Umbilical cord (tissue), 2 donors: ENCODE measurements around the gene CD81. TPM values are rescaled to one million over a fixed set of nuclear protein-coding genes. Genes with fewer than 3 reads are reported as not detected.
"Not testable (repeated sequence)": the region's sequence is repeated elsewhere in the genome, so short reads cannot be mapped to it uniquely, and the experiment has no call there.

Experiments used
- DNase-seq: peaks from one replicate; pipeline ENCODE4 v3.0.0-alpha.2; 2015; ENCODE audit warnings: low spot score
- total RNA-seq: library from RNA; depleted of rRNA; stranded (reverse); fragments of >200 nt; gene quantifications from one replicate; pipeline ENCODE4 v1.2.3, GENCODE V29; 2014; ENCODE audit warnings: low replicate concordance; ENCODE audit not compliant: insufficient read depth

Gene CD81, protein sequence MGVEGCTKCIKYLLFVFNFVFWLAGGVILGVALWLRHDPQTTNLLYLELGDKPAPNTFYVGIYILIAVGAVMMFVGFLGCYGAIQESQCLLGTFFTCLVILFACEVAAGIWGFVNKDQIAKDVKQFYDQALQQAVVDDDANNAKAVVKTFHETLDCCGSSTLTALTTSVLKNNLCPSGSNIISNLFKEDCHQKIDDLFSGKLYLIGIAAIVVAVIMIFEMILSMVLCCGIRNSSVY
- total RNA-seq = 160 TPM

- peak; percentile 18 for DNase-seq
These were observed at the start of gene CD81 for GRCh38 chr11:2376751-2377451. Gene CD81 (plus strand): TSS chr11:2377310. CDS start chr11:2377550, 240 bp downstream.

DNA sequence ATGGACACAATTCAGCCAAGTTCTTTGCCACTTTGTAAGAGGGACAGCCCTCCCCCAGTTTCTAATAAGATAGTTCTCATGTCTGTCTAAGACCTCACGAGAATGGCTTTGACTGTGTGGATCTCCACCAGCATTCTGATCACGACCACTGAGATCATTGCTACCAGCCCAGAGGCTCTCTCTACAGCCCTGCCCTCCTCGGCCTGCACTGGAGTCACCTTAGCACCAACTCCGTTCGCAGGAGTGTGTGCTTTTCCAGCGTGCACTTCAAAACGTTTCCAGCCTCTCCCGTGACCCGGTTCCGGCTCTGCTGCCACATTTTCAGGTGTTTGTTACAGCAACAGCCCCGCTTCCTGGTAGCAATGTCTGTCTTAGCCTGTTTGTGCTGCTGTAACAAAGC is 49.1 kb upstream of the CD81 start:
- DNase-seq = no peak

DNA sequence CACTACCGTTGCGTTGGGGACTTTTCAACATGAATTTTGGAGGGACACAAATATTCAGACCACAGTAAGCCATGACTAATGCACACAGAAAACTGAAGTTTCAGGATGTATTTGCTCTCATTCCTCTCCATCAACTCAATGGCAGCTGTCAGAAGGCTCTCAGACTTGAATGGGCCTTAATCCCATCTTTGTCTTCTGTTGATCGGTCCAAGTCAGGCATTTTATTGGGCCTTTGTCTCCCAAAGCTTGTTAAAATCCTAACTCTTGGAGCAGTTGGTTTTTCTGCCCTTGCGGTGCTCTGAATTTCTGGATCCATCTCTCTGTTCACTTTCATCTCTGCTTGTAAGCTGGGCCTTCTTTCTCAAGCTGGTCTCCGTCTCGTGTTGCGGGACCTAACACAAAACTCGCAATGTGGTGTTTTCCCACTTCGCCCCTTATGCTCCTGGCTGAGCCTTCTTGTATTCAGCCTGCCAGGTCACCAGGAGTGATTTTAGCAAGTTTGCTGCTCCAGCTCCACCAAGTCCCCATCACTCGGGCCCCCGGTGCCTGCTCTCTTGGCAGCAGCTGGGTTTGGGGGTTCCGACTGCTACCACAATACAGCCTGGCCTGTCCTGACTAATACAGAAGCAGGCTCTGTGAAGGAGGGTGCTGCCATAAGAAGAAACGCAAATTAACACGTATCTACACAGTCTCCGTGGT is 48.3 kb upstream of the CD81 start:
- DNase-seq = no peak

GRCh38 chr11:2329551-2329950 is 47.6 kb upstream of the CD81 start:
- DNase-seq = no peak

DNA sequence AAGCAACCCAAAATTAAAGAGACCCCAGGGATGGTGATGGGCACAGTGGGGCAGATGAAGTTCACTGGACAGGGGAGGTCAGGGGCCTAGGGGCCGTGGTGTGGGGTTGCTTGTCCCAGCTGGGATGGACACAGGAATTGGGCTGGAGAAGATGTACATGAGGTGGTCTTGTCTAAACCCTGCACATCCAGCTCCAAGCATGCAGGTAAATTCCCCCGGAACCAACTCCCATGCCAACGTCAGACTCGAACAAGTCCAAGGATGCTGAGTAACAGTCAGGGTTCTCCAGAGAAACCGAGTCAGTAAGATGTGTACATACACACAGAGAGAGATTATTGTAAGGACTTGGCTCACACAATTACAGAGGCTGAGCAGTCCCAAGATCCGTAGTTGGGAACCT is 46.4 kb upstream of the CD81 start:
- no peak for DNase-seq

- DNase-seq = no peak
These were observed 45.7 kb upstream of the CD81 start for GRCh38 chr11:2331404-2331803.

DNA sequence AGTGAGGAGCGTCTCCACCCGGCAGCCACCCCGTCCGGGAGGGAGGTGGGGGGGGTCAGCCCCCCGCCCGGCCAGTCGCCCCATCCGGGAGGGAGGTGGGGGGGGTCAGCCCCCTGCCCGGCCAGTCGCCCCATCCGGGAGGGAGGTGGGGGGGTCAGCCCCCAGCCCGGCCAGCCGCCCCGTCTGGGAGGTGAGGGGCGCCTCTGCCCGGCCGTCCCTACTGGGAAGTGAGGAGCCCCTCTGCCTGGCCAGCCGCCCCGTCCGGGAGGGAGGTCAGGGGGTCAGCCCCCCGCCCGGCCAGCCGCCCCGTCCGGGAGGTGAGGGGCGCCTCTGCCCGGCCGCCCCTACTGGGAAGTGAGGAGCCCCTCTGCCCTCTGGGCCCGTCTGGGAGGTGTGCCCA is 44.5 kb upstream of the CD81 start:
- not testable (repeated sequence) for DNase-seq

GRCh38 chr11:2333486-2334205 is 43.5 kb upstream of the CD81 start:
- DNase-seq = not testable (repeated sequence)

GRCh38 chr11:2335286-2335685 is 41.8 kb upstream of the CD81 start:
- not testable (repeated sequence) for DNase-seq

- DNase-seq = not testable (repeated sequence)
These were observed 38.4 kb upstream of the CD81 start for GRCh38 chr11:2338760-2339159.

DNA sequence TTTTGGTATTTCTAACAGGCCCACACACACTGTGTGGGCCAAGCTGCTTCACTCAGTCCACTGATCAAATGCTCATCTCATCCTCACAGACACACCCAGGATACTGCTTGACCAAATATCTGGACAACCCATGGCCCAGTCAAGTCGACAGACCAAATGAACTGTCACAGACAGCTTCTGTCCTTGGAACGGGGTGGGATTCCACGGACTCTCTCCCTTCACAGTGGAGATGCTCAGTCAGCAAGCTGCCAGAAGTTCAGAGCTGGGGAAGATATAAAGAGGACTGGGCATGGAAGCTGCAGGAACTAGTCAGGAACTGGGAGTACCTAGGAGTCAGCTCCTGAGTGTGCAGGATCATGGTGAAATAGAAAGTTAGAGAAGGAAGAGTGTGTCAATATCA is 34.6 kb upstream of the CD81 start:
- DNase-seq = no peak

GRCh38 chr11:2342981-2343380 is 34.1 kb upstream of the CD81 start:
- DNase-seq = no peak

DNA sequence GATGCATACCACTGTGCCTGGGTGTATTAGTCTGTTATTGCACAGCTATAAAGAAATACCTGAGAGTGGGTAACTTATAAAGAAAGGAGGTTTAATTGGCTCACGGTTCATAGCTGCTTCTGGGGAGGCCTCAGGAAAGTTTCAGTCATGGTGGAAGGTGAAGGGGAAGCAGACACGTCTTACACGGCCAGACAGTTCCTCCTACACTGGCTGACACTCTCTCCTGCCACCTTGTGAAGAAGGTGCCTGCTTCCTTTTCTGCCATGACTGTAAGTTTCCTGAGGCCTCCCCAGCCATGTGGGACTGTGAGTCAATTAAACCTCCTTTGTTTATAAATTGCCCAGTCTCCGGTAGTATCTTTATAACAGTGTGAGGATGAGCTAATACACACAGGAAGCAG is 33.6 kb upstream of the CD81 start:
- no peak for DNase-seq

DNA sequence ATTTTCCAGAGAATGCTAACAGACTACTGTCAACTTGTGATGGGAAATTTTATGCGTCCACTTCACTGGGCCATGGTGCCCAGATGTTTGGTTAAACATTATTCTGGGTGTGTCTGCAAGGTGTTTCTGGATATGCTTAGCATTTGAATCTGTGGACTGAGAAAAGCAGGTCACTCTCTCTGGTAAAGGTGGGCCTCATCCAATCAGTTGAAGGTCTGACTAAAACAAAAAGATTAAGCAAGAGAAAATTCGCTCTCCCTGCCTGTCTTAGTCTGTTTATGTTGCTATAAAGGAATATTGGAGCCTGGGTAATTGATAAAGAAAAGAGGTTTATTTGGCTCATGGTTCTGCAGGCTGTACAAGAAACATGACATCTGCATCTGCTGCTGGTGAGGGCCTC is 32.1 kb upstream of the CD81 start:
- DNase-seq = no peak

DNA sequence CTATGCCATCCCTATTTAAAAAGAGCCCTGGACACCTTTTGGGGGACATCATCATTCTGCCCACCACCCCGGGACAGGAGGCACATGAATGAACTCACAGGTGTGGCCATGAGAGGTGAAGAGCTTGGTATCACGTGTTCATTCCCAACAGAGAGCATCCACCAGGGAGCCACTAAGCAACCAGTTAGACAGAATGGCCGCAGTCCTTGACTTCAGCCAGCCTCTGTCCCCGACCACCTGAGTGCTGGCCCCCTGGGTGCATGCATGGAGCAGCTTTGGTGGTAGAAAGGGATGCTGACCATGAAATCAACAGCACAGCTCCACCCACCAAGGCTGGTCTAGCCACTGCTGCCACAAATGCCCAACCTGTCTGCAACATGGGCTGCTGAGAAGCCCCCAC is 31.1 kb upstream of the CD81 start:
- no peak for DNase-seq

DNA sequence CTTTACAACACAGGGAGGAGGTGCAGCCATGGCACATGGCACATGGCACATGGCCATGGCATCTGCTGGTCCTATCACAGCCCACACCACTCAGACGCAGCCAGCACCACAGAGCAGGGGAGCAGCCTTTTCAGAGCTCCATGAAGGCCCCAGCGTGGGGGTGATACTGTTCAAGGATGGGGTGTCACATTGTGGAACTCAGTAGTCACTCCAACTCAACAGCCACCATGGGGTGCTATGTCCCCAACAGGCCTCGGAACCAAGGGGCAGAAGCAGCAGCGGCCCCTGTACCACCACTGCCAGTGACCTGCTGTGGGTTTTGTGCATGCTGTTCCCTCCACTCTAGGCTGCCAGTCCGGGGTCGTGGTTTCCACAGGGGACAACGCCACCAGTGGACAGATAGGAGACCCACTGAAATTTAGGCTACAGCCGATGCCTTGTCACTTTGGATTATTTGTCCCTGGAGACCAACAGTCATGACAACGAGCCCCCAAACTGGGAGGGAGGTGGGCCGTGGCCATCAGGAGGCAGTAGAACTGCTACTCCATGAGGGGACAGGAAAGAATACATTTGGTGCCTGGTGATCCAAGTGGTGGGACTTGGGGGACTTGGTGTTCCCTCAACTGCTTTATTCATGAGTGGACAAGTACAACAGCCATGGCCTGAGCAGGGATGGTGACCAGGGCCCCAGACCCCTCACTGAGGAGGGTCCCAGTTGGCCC is 30.4 kb upstream of the CD81 start:
- no peak for DNase-seq

GRCh38 chr11:2347308-2347830 is 29.7 kb upstream of the CD81 start:
- DNase-seq = no peak

GRCh38 chr11:2348986-2349385 is 28.1 kb upstream of the CD81 start:
- DNase-seq = no peak

GRCh38 chr11:2351701-2352100 is 25.4 kb upstream of the CD81 start:
- DNase-seq = no peak

DNA sequence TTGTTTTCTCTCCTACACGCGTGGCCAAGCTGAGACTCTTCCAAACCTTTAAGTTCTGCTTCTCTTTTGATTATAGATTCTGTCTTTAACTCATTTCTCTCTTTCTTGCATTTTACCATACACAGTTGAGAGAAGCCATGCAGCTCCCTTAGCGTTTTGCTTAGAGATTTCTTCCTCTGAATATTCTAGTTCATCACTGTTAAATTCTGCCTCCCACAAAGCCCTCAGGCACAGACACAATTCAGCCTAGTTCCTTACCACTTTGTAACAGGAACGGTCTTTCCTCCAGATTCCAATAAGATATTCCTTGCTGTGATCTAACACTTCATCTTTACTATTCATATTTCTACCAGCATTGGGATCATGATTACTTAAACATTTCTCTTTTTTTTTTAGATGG is 24.7 kb upstream of the CD81 start:
- DNase-seq = no peak

- DNase-seq = no peak
These were observed 22.0 kb upstream of the CD81 start for GRCh38 chr11:2355000-2355644.
